Non-pigmented ciliary epithelial cell (primary cell): ENCODE results near the gene ZBTB6.

Experiments
- DNase-seq: peaks from one replicate; pipeline ENCODE4 v3.0.0-alpha.2; 2010; ENCODE audit warnings: low read depth

Gene ZBTB6

GRCh38 chr9:122912964-122913673, at the start of gene ZBTB6:
Gene ZBTB6 (minus strand): TSS chr9:122913323. CDS start chr9:122912072, 1,251 bp downstream.
- peak; percentile 48 for DNase-seq

GRCh38 chr9:122961139-122961538, 48.0 kb upstream of the ZBTB6 start:
- DNase-seq, result no peak

- DNase-seq, result no peak
Measured at GRCh38 chr9:122955961-122956360, 42.8 kb upstream of the ZBTB6 start.

- no peak for DNase-seq
Measured at GRCh38 chr9:122954253-122954691, 41.1 kb upstream of the ZBTB6 start.

GRCh38 chr9:122951056-122951455, 37.9 kb upstream of the ZBTB6 start:
- DNase-seq, result no peak

- DNase-seq, result no peak
Measured at GRCh38 chr9:122950263-122950662, 37.1 kb upstream of the ZBTB6 start.

- no peak for DNase-seq
Measured at GRCh38 chr9:122949696-122950095, 36.6 kb upstream of the ZBTB6 start.

GRCh38 chr9:122948313-122948712, 35.2 kb upstream of the ZBTB6 start:
- DNase-seq, result no peak

- DNase-seq, result no peak
Measured at GRCh38 chr9:122946461-122947005, 33.4 kb upstream of the ZBTB6 start.

- no peak for DNase-seq
Measured at GRCh38 chr9:122944960-122945888, 32.1 kb upstream of the ZBTB6 start.

GRCh38 chr9:122941582-122942234, 28.6 kb upstream of the ZBTB6 start:
- no peak for DNase-seq

GRCh38 chr9:122940749-122941581, 27.8 kb upstream of the ZBTB6 start, which contains the start of gene RABGAP1:
Gene RABGAP1 (plus strand): TSS chr9:122941020. CDS start chr9:122957060, 16,040 bp downstream.
- peak; percentile 86 for DNase-seq

GRCh38 chr9:122940454-122940748, 27.3 kb upstream of the ZBTB6 start:
- no peak for DNase-seq

- no peak for DNase-seq
Measured at GRCh38 chr9:122939601-122940000, 26.5 kb upstream of the ZBTB6 start.

GRCh38 chr9:122936883-122937282, 23.8 kb upstream of the ZBTB6 start:
- DNase-seq, result no peak

- no peak for DNase-seq
Measured at GRCh38 chr9:122936464-122936863, 23.3 kb upstream of the ZBTB6 start.

- DNase-seq, result peak; percentile 55
Measured at GRCh38 chr9:122931226-122932121, 18.4 kb upstream of the ZBTB6 start, which contains the start of gene ZBTB26. Gene ZBTB26 (minus strand): TSS chr9:122931512. CDS start chr9:122919934, 11,578 bp downstream.

GRCh38 chr9:122930541-122931225, 17.6 kb upstream of the ZBTB6 start:
- no peak for DNase-seq

- no peak for DNase-seq
Measured at GRCh38 chr9:122929796-122930354, 16.8 kb upstream of the ZBTB6 start.
